NCI-H226 (cell line): ENCODE results near the gene FSCN2.
A peak's percentile ranks its signal among the peaks of the same experiment; 100 is the strongest.

Experiments
- DNase-seq: peaks from one replicate; pipeline ENCODE4 v3.0.0-alpha.2; 2015

FSCN2 gene

GRCh38 chr17:81542431-81543338 is 14.5 kb downstream of the FSCN2 start:
- no peak for DNase-seq

DNA sequence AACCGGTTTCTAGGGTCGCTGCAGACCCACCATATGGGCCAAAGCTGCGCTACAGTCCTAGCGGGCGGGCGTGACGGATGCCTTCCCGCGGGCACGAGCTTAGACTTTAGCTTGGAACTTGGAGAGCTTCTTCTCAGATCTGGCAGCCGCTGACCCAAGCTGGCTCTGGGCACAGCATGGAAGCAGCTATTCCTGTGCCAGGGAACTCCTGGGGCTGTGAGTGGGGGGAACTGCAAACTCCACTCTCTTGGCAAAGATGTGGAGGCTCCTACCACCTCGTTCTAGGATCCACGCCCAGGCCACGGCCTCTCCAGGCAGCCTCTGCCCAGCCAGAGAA is 15.1 kb downstream of the FSCN2 start:
- no peak for DNase-seq

GRCh38 chr17:81543756-81544155 is 15.6 kb downstream of the FSCN2 start:
- no peak for DNase-seq

- no peak for DNase-seq
Measured at GRCh38 chr17:81544281-81544974, 16.3 kb downstream of the FSCN2 start.

- DNase-seq: no peak
Measured at GRCh38 chr17:81545160-81545949, 17.2 kb downstream of the FSCN2 start.

- DNase-seq: no peak
Measured at GRCh38 chr17:81546906-81547613, 18.9 kb downstream of the FSCN2 start.

- no peak for DNase-seq
Measured at GRCh38 chr17:81547614-81547982, 19.4 kb downstream of the FSCN2 start.

GRCh38 chr17:81549031-81549557 is 20.9 kb downstream of the FSCN2 start:
- DNase-seq: no peak

DNA sequence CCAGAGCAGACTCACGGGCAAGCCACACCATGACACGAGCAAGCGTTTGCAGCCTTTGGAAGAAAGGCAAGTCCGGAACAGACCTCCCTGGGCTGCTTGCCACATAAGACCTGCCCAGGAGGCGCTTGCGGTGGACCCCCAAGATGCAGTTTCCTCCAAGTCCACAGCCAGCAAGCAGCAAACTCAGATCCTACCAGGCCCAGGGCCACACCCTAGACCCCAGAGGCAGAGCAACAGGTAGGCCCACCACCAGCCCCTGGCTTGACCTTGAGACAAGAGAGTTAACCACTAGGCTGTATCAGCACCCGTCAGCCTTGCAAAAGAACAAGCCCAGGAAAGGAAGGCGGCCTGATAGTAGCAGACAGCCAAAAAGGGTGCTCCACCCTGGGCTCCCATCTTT is 21.6 kb downstream of the FSCN2 start:
- DNase-seq: no peak

GRCh38 chr17:81550285-81550684 is 22.1 kb downstream of the FSCN2 start:
- no peak for DNase-seq

- no peak for DNase-seq
Measured at GRCh38 chr17:81550830-81551457, 22.8 kb downstream of the FSCN2 start.

DNA sequence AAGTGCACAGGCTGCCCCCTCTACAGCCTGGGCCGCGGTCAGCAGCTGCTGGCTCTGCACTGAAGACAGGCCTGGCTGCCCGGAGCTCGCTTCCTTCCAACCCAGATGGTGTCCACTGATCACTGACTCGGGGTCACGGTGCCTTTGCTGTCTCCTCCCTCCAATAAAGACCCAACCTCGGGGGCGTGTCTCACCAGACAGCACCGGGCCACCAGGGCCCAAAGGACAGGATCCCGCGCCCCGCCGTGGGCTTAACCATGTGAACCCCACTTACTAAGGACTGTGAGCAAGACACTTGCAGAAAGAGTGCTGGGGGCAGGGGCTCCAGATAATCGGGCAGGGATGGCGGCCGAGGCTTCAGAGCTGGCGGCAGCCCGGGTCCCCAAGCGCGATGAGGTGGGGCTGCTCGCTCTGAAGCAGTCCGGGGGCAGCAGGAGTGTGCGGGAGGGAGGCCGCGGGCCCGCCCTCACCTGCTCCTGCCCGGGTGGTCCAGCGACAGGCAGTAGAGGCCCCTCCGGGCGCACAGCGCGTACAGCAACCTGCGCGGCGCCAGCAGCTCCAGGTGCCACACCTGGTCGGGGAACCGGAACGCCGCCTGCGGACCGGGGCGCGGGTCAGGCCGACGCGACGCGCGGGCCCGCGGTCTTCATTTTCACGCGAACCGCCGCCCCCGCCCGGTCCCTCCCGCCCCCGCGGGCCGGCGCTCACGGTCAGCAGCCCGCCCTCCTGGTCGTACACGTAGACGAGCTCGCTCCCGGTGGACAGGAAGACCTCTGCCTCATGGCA is 23.5 kb downstream of the FSCN2 start:
- no peak for DNase-seq

DNA sequence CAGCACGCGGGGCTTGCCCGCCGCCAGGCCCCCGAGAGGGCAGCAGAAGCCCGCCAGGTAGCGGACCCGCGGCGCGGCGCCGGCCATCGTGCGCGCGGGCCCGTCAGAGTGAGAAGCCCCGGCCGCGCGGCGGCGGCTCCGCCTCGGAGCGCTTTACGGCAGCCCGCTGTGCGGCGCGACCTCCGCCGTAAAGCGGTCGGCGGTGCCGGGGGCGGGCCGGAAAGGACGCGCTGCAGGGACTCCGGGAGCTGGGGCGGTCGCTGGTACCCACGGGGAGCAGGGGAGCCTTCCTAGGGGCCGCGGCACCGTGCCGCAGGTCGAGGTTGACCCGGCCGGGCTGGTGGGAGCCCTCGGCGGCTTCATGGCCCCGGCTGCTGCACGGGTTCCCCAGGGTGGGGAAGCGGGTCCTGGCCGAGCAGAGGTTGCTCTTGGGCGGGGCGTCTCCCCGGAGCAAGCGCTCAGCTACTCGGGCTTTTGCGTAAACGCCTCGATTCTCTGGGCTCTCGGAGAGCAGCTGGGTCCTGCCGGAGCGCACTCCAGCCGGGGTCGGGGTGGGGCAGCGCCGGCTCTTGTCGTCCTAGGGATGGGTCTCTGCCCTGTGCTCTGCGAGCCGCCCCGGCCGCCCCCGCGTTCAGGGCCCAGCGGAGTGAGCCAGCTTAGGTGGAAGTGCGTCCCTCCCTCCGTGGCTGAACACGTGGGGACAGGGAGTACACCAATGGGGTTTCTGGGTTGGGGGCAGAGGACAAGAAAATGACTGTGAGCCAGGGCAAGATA is 24.3 kb downstream of the FSCN2 start, which contains the start of gene FAAP100:
TSS of gene FAAP100 (minus strand) at position 110 of the 774 bp plus-strand sequence. CDS start at position 87, 23 bp downstream.
- peak; percentile 80 for DNase-seq

DNA sequence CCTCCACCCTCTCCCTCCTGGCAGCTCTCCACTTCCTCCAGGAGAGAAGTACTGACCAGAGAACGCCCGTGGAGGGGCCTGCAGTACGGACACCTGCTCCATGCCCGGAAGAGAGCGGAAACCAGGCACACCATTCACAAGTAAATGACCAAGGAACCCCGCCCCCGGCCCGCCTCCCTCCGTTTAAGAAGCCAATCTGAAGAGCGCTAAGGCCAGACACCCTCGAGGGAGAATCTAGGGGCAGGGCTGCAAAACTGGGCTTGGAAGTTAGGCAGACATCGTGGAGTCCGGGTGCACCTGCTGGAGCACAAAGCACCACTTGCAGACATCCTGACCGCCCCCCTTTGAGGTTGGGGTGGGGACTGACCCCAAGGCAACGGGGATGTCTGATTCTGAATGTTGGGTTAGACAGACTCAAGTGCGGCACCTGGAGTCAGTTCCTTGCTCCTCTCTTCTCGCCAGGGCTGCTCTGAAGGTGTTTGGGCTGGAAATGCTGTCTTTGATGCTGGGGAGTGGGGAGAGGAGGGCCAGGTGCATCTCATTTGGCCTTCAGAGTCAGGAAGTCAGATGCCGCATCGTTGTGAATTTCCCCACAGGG is 24.9 kb downstream of the FSCN2 start:
- DNase-seq: peak; percentile 87

GRCh38 chr17:81553616-81554181 is 25.5 kb downstream of the FSCN2 start:
- DNase-seq: peak; percentile 99

- DNase-seq: no peak
Measured at GRCh38 chr17:81556175-81556691, 28.1 kb downstream of the FSCN2 start.

DNA sequence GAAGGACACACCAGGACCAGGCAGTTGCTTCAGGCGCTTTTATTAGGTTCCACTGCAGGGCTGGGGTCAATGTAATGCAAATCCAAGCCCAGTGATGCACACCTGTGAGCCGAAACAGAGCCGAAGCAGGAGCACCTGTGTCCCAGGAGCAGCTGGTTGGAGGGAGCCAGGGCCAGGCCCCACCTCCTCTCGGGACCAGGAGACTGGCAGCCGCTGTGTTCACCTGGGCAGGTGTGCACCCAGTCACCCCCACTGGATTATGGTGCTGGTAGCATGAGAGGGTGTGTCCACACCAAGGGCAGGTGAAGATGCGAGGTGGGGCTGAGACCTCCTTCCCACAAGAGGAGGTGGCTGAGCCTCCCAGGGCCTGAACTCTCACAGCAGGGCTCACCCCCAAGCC is 28.7 kb downstream of the FSCN2 start:
- no peak for DNase-seq

DNA sequence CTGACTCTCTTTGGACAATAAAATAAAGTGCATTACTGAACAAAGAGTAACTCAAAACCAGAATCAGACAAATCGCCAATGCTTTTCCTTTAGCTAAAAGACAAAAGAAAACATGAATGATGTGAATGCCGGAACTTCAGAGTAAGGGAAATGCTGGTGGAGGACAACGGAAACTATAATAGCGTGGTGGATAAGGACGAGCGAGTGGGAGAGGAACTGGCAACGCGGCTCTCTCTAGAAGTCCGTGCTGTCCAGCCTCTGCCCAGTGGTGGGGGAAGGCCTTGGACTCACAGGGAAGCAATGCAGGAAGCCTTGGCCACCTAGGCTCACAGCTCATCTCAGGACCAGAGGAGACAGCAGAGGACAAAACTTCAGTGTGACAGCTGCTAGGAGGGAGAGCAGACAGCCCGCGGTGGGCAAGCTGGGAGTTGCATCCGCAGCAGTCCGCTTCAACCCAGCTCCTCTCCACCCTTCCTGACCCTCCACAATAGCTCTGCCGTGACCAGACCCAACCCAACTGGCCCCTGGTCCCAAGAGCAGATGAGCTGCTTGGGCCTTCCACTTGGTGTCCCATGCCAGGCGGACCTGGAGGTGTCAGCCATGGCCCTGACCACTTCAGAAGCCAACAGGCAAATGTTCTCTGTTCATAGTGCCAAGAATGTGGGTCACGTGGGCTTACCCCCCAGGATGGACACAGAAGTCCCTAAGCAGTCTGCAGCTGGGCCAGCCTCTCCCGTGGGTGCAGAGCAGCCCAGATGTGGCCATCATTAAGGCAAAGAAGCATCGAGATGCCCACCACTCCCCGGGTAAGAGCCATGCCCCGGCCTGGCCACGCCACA is 29.3 kb downstream of the FSCN2 start:
- DNase-seq: no peak
